GM12878 (cell line): ENCODE data around the gene CCDC17. TPM values are rescaled to one million over a fixed set of nuclear protein-coding genes. Genes with fewer than 3 reads are reported as not detected.

Source experiments
- ATAC-seq: fragments of 200-7000 bp; cut with Tn5 transposase; 3 replicates; pipeline ENCODE4 v1.9.1; 2020; ENCODE audit warnings: mild to moderate bottlenecking, moderate library complexity
- BruUV-seq: library from RNA; stranded (reverse); fragments of 400-500 nt; replicated peaks from 2 replicates; lab custom pipeline; 2021; lab: Mats Ljungman, UMichigan
- CTCF ChIA-PET: fragments of 300-600 bp; sonication (Branson Sonifier 250); formaldehyde crosslinking; extraction: SDS; loops from one replicate; lab custom pipeline; 2021; ENCODE audit warnings: inconsistent platforms; lab: Yijun Ruan, JAX
- POLR2A ChIA-PET: fragments of 350-600 bp; formaldehyde crosslinking; extraction: SDS; loops from one replicate; lab custom pipeline; 2021; ENCODE audit warnings: inconsistent platforms; lab: Charles Lee
- RAD21 ChIA-PET: fragments of 300-600 bp; sonication (Branson Sonifier 250); formaldehyde crosslinking; loops from one replicate; lab custom pipeline; 2023; ENCODE audit warnings: antibody characterized with exemption; ENCODE audit not compliant: unreplicated experiment; lab: Charles Lee
- SMC1A ChIA-PET: fragments of 300-600 bp; sonication (Branson Sonifier 250); formaldehyde crosslinking; loops from one replicate; lab custom pipeline; 2023; ENCODE audit not compliant: unreplicated experiment, uncharacterized antibody; lab: Charles Lee
- DNase-seq: peaks from one replicate; pipeline ENCODE4 v3.0.0-alpha.2; 2011; ENCODE audit warnings: low read depth, low spot score
- FAIRE-seq: peaks from 3 replicates; lab custom pipeline; 2011; peaks lifted over from hg19 to GRCh38; lab: Jason Lieb, UNC
- H2AFZ ChIP-seq: 2 replicates; pipeline ENCODE4 v1.6.0; 2011; ENCODE audit warnings: low read depth, low read length, control low read depth; ENCODE audit not compliant: control insufficient read depth
- H3K27ac ChIP-seq: 2 replicates; pipeline ENCODE4 v1.5.1; 2011; ENCODE audit warnings: control low read depth; ENCODE audit not compliant: control insufficient read depth, insufficient read depth
- H3K27me3 ChIP-seq, 2 experiments: replicated peaks in 1 of 2; 2 replicates each; pipeline versions ENCODE4 v1.6.0 to v1.6.1; 2011; ENCODE audit warnings: low read length in 1 of 2; ENCODE audit not compliant: control insufficient read depth in 2 of 2, insufficient read depth in 2 of 2
- H3K36me3 ChIP-seq, 2 experiments: 2 replicates each; pipeline ENCODE4 v1.5.1; 2011; ENCODE audit warnings: low read length in 1 of 2; ENCODE audit not compliant: control insufficient read depth in 2 of 2, insufficient read depth in 2 of 2
- H3K4me1 ChIP-seq: 2 replicates; pipeline ENCODE4 v1.6.1; 2011; ENCODE audit warnings: mild to moderate bottlenecking, low read length, moderate library complexity, mixed read lengths; ENCODE audit not compliant: control insufficient read depth, insufficient read depth
- H3K4me2 ChIP-seq: 2 replicates; pipeline ENCODE4 v1.6.0; 2011; ENCODE audit warnings: control low read depth; ENCODE audit not compliant: control insufficient read depth, insufficient read depth
- H3K4me3 ChIP-seq: fragments of 200-600 bp; sonication (generic); 2 replicates; pipeline ENCODE4 v1.5.1; 2016
- H3K79me2 ChIP-seq: 2 replicates; pipeline ENCODE4 v1.6.0; 2011; ENCODE audit warnings: low read length; ENCODE audit not compliant: control insufficient read depth, insufficient read depth
- H3K9ac ChIP-seq: 2 replicates; pipeline ENCODE4 v1.8.0; 2011; ENCODE audit warnings: low read length, control low read depth, mixed read lengths; ENCODE audit not compliant: control insufficient read depth, insufficient read depth
- H3K9me3 ChIP-seq: replicated peaks from 3 replicates; pipeline ENCODE4 v1.5.1; 2011; ENCODE audit warnings: mild to moderate bottlenecking, low read length; ENCODE audit not compliant: control insufficient read depth, insufficient read depth
- H4K20me1 ChIP-seq: 2 replicates; pipeline ENCODE4 v1.6.0; 2011; ENCODE audit not compliant: control insufficient read depth, insufficient read depth
- ASH2L ChIP-seq: fragments of 300-600, 200-600 bp; sonication (generic); IDR thresholded peaks from 2 replicates; pipeline ENCODE4 v1.6.1; 2017; ENCODE audit warnings: low read depth, mild to moderate bottlenecking, borderline replicate concordance
- ATF3 ChIP-seq: IDR thresholded peaks from 2 replicates; pipeline ENCODE4 v1.6.1; 2011; ENCODE audit warnings: low read depth, mild to moderate bottlenecking, low read length, moderate library complexity, borderline replicate concordance; ENCODE audit errors: extremely low read depth
- ESRRA ChIP-seq: IDR thresholded peaks from 2 replicates; pipeline ENCODE4 v1.6.1; 2012; ENCODE audit warnings: mild to moderate bottlenecking, low read length, improper control_type of control experiment
- GABPA ChIP-seq: IDR thresholded peaks from 2 replicates; pipeline ENCODE4 v1.6.1; 2014; ENCODE audit warnings: antibody characterized with exemption, low read depth, mild to moderate bottlenecking, inconsistent platforms
- JUNB ChIP-seq: IDR thresholded peaks from 2 replicates; pipeline ENCODE4 v1.6.1; 2016; ENCODE audit warnings: antibody characterized with exemption, mild to moderate bottlenecking
- JUND ChIP-seq: IDR thresholded peaks from 2 replicates; pipeline ENCODE4 v1.6.1; 2012; ENCODE audit warnings: low read depth, mild to moderate bottlenecking, low read length, improper control_type of control experiment, moderate library complexity
- PAX5 ChIP-seq: IDR thresholded peaks from 2 replicates; pipeline ENCODE4 v1.6.1; 2011; ENCODE audit warnings: low read depth, low read length, borderline replicate concordance
- RB1 ChIP-seq: fragments of 450-650 bp; formaldehyde crosslinking; IDR thresholded peaks from 2 replicates; pipeline ENCODE4 v1.6.1; 2017; ENCODE audit warnings: mild to moderate bottlenecking, borderline replicate concordance
- TARDBP ChIP-seq: IDR thresholded peaks from 2 replicates; pipeline ENCODE4 v1.6.1; 2016; ENCODE audit warnings: borderline replicate concordance
- WGBS: methylation state at CpG from one replicate; pipeline ENCODE4 v1.1.6; 2016; ENCODE audit warnings: low lambda C conversion rate; ENCODE audit not compliant: insufficient replicate concordance, insufficient coverage; ENCODE audit errors: missing lambda C conversion rate; 5-methylcytosine and 5-hydroxymethylcytosine counted together
- in situ Hi-C: fragments of 300-500 bp; cut with MboI; formaldehyde crosslinking; loops from 9 replicates; pipeline ENCODE4 v1.14.3; 2018; ENCODE audit warnings: mixed read lengths
- intact Hi-C: fragments of 100-400 bp; cut with micrococcal nuclease; formaldehyde crosslinking; loops from one replicate; pipeline ENCODE4 v1.14.2; 2022; ENCODE audit not compliant: unreplicated experiment
- polyA plus RNA-seq, 11 experiments: library from polyadenylated mRNA; depleted of rRNA in 4 of 11; unstranded in 6 of 11; stranded (reverse) in 5 of 11; fragments of >200 nt; fragmentation: Nextera tagmentation in 4 of 11; fragmentation: Illumina TruSeq in 1 of 11; extraction: Ambion mirVana in 4 of 11; extraction: Trizol in 1 of 11; gene quantifications; 1 replicate in 1 of 11; 2 replicates in 10 of 11; pipeline versions ENCODE4 v1.2.1 to v1.2.3, GENCODE V29; 2011 to 2016; ENCODE audit warnings: inconsistent platforms in 2 of 11, missing spikeins in 2 of 11, low read depth in 1 of 11
- small RNA-seq: library from RNA; depleted of rRNA; stranded (forward); fragments of <200 nt; gene quantifications from one replicate; pipeline ENCODE3, GENCODE V24; 2014
- total RNA-seq, 4 experiments: library from RNA; depleted of rRNA in 3 of 4; stranded (reverse); fragments of >200 nt in 3 of 4; fragmentation: Illumina TruSeq in 1 of 4; extraction: Trizol in 1 of 4; gene quantifications; 2 replicates each; pipeline versions ENCODE4 v1.2.1 to v1.2.3, GENCODE V29; 2013 to 2021

The CCDC17 gene
- total and polyA plus RNA-seq, 10 of the 15 experiments (the other 5 are each of a cell fraction or from before 2014, with no cell fraction given), result 0.15 to 1.9 (median 0.69) TPM

GRCh38 chr1:45570631-45571030 is 53.2 kb downstream of the CCDC17 start:
- TF ChIP-seq ATF3 (no peak), RB1 (no peak), ASH2L (no peak), PAX5 (no peak), JUNB (no peak), GABPA (no peak), ESRRA (no peak), JUND (no peak), TARDBP (no peak)
- TF ChIP-seq, all 136 proteins: peak for 0
- in situ Hi-C loops, result no loop called here
- SMC1A ChIA-PET, result interaction anchor here (0.6 to 8.7 kb wide), 19 partner anchors 12 to 309 kb away, joined by 3 to 114 read pairs (median 6); partner anchors contain the start of genes AKR1A1, CCDC163, MMACHC and PRDX1
- POLR2A ChIA-PET, result interaction anchor here (0.6 to 1.7 kb wide), 4 partner anchors 12 to 280 kb away, joined by 3 to 8 read pairs (median 4); no protein-coding TSS in a partner anchor
- Histone ChIP-seq H3K27ac (no peak overlapping the region), H3K27me3 (no peaks in the 10 kb centered on the region), H3K4me2 (no peak overlapping the region), H2AFZ (no peak overlapping the region), H3K36me3 (peaks cover 22% of the 10 kb centered on the region in 2 experiments; a peak in 3 of 4 replicates), H4K20me1 (no peaks in the 10 kb centered on the region), H3K4me3 (no peak overlapping the region), H3K9ac (no peak overlapping the region), H3K4me1 (no peaks in the 10 kb centered on the region), H3K9me3 (no peaks in the 10 kb centered on the region), H3K79me2 (no peaks in the 10 kb centered on the region)
- 58% methylated on average over 4 of the region's 4 CpGs for WGBS
- CTCF ChIA-PET, result interaction anchor here (0.7 to 11.0 kb wide), 24 partner anchors 11 to 556 kb away, joined by 3 to 212 read pairs (median 11); partner anchors contain the start of genes AKR1A1, CCDC163, GPBP1L1 and MMACHC
- RAD21 ChIA-PET, result interaction anchor here (0.6 to 6.6 kb wide), 10 partner anchors 10 to 230 kb away, joined by 3 to 58 read pairs (median 15); partner anchors contain the start of genes CCDC163, MMACHC, NASP and TESK2
- intact Hi-C loops, result loop anchor here (1.0 to 5.0 kb wide), 3 partner anchors 50 to 208 kb away; partner anchors contain the start of gene PRDX1
- FAIRE-seq (no peak), ATAC-seq (no peak), DNase-seq (no peak)
- BruUV-seq, result no TSS peak

Small RNA genes lying within 50 kb of the gene (small RNA-seq; reads per million reads assigned to genes)
- gene AL355480.1, result not detected
- gene AL355480.2, result not detected
- not detected for gene AL355480.3
- gene AL355480.4, result not detected

Other genes with a start within 250 kb of the CCDC17 start
Only the 7 nearest of the 10 such genes appear.
- gene CCDC163, start 124.0 kb downstream of the CCDC17 start, total RNA-seq (2014; rRNA removed), result 2.3 and 3.2 TPM in 2 replicates
- 2.0 and 2.1 TPM in 2 replicates for gene CCDC163, start 124.0 kb downstream of the CCDC17 start, total RNA-seq (2014; rRNA removed; fragmentation: Illumina TruSeq; extraction: Trizol)
- gene CCDC163, start 124.0 kb downstream of the CCDC17 start, total RNA-seq (2021), result 2.4 and 2.9 TPM in 2 replicates
- 2.6 and 3.2 TPM in 2 replicates for gene CCDC163, start 124.0 kb downstream of the CCDC17 start, polyA plus RNA-seq (2011; rRNA removed)
- 2.7 and 3.0 TPM in 2 replicates for gene CCDC163, start 124.0 kb downstream of the CCDC17 start, polyA plus RNA-seq (2014; fragmentation: Illumina TruSeq; extraction: Trizol)
- gene CCDC163, start 124.0 kb downstream of the CCDC17 start, polyA plus RNA-seq (2014; fragmentation: Nextera tagmentation; extraction: Ambion mirVana), result 1 to 10 TPM; 1.4 to 2.3 TPM
- gene CCDC163, start 124.0 kb downstream of the CCDC17 start, polyA plus RNA-seq (2014; rRNA removed), result 3.6 and 5.3 TPM in 2 replicates
- gene CCDC163, start 124.0 kb downstream of the CCDC17 start, polyA plus RNA-seq (2016; fragmentation: Nextera tagmentation; extraction: Ambion mirVana), result 1 to 10 TPM; 2.3 to 4.0 TPM
- gene MMACHC, start 123.8 kb downstream of the CCDC17 start, total RNA-seq (2014; rRNA removed), result 10.8 and 13.6 TPM in 2 replicates
- gene MMACHC, start 123.8 kb downstream of the CCDC17 start, total RNA-seq (2014; rRNA removed; fragmentation: Illumina TruSeq; extraction: Trizol), result 7.3 and 7.6 TPM in 2 replicates
- gene MMACHC, start 123.8 kb downstream of the CCDC17 start, total RNA-seq (2021), result 14.2 and 14.8 TPM in 2 replicates
- gene MMACHC, start 123.8 kb downstream of the CCDC17 start, polyA plus RNA-seq (2011; rRNA removed), result 5.6 and 6.8 TPM in 2 replicates
- gene MMACHC, start 123.8 kb downstream of the CCDC17 start, polyA plus RNA-seq (2014; fragmentation: Illumina TruSeq; extraction: Trizol), result 8.1 and 11.7 TPM in 2 replicates
- gene MMACHC, start 123.8 kb downstream of the CCDC17 start, polyA plus RNA-seq (2014; fragmentation: Nextera tagmentation; extraction: Ambion mirVana), result 1 to 10 TPM; 4.6 to 5.7 TPM
- gene MMACHC, start 123.8 kb downstream of the CCDC17 start, polyA plus RNA-seq (2014; rRNA removed), result 9.4 and 9.8 TPM in 2 replicates
- 10 to 100 TPM in 1 of 2 experiments, 1 to 10 TPM in 1; 10.0 to 12.3 TPM for gene MMACHC, start 123.8 kb downstream of the CCDC17 start, polyA plus RNA-seq (2016; fragmentation: Nextera tagmentation; extraction: Ambion mirVana)
- gene PRDX1, start 102.2 kb downstream of the CCDC17 start, total RNA-seq (2014; rRNA removed), result 822 and 988 TPM in 2 replicates
- 779 and 790 TPM in 2 replicates for gene PRDX1, start 102.2 kb downstream of the CCDC17 start, total RNA-seq (2014; rRNA removed; fragmentation: Illumina TruSeq; extraction: Trizol)
- 630 and 659 TPM in 2 replicates for gene PRDX1, start 102.2 kb downstream of the CCDC17 start, total RNA-seq (2021)
- 784 and 883 TPM in 2 replicates for gene PRDX1, start 102.2 kb downstream of the CCDC17 start, polyA plus RNA-seq (2011; rRNA removed)
- 752 and 883 TPM in 2 replicates for gene PRDX1, start 102.2 kb downstream of the CCDC17 start, polyA plus RNA-seq (2014; fragmentation: Illumina TruSeq; extraction: Trizol)
- 1,000 to 10,000 TPM; 1,264 to 1,775 TPM for gene PRDX1, start 102.2 kb downstream of the CCDC17 start, polyA plus RNA-seq (2014; fragmentation: Nextera tagmentation; extraction: Ambion mirVana)
- gene PRDX1, start 102.2 kb downstream of the CCDC17 start, polyA plus RNA-seq (2014; rRNA removed), result 763 and 801 TPM in 2 replicates
- 1,000 to 10,000 TPM; 1,223 to 1,315 TPM for gene PRDX1, start 102.2 kb downstream of the CCDC17 start, polyA plus RNA-seq (2016; fragmentation: Nextera tagmentation; extraction: Ambion mirVana)
- gene AKR1A1, start 73.2 kb downstream of the CCDC17 start, total RNA-seq (2014; rRNA removed), result 208 and 209 TPM in 2 replicates
- gene AKR1A1, start 73.2 kb downstream of the CCDC17 start, total RNA-seq (2014; rRNA removed; fragmentation: Illumina TruSeq; extraction: Trizol), result 187 and 189 TPM in 2 replicates
- gene AKR1A1, start 73.2 kb downstream of the CCDC17 start, total RNA-seq (2021), result 259 and 260 TPM in 2 replicates
- 243 and 335 TPM in 2 replicates for gene AKR1A1, start 73.2 kb downstream of the CCDC17 start, polyA plus RNA-seq (2011; rRNA removed)
- 182 and 222 TPM in 2 replicates for gene AKR1A1, start 73.2 kb downstream of the CCDC17 start, polyA plus RNA-seq (2014; fragmentation: Illumina TruSeq; extraction: Trizol)
- gene AKR1A1, start 73.2 kb downstream of the CCDC17 start, polyA plus RNA-seq (2014; fragmentation: Nextera tagmentation; extraction: Ambion mirVana), result 100 to 1,000 TPM; 199 to 200 TPM
- gene AKR1A1, start 73.2 kb downstream of the CCDC17 start, polyA plus RNA-seq (2014; rRNA removed), result 253 and 265 TPM in 2 replicates
- gene AKR1A1, start 73.2 kb downstream of the CCDC17 start, polyA plus RNA-seq (2016; fragmentation: Nextera tagmentation; extraction: Ambion mirVana), result 100 to 1,000 TPM; 309 to 334 TPM
- 177 and 183 TPM in 2 replicates for gene NASP, start 40.0 kb downstream of the CCDC17 start, total RNA-seq (2014; rRNA removed)
- 276 and 278 TPM in 2 replicates for gene NASP, start 40.0 kb downstream of the CCDC17 start, total RNA-seq (2014; rRNA removed; fragmentation: Illumina TruSeq; extraction: Trizol)
- 180 and 184 TPM in 2 replicates for gene NASP, start 40.0 kb downstream of the CCDC17 start, total RNA-seq (2021)
- gene NASP, start 40.0 kb downstream of the CCDC17 start, polyA plus RNA-seq (2011; rRNA removed), result 187 and 191 TPM in 2 replicates
- 321 and 355 TPM in 2 replicates for gene NASP, start 40.0 kb downstream of the CCDC17 start, polyA plus RNA-seq (2014; fragmentation: Illumina TruSeq; extraction: Trizol)
- 100 to 1,000 TPM; 111 to 175 TPM for gene NASP, start 40.0 kb downstream of the CCDC17 start, polyA plus RNA-seq (2014; fragmentation: Nextera tagmentation; extraction: Ambion mirVana)
- 195 and 220 TPM in 2 replicates for gene NASP, start 40.0 kb downstream of the CCDC17 start, polyA plus RNA-seq (2014; rRNA removed)
- gene NASP, start 40.0 kb downstream of the CCDC17 start, polyA plus RNA-seq (2016; fragmentation: Nextera tagmentation; extraction: Ambion mirVana), result 100 to 1,000 TPM; 234 to 238 TPM
- gene GPBP1L1, start 62.5 kb upstream of the CCDC17 start, total RNA-seq (2014; rRNA removed), result 76.2 and 85.0 TPM in 2 replicates
- 91.3 and 91.6 TPM in 2 replicates for gene GPBP1L1, start 62.5 kb upstream of the CCDC17 start, total RNA-seq (2014; rRNA removed; fragmentation: Illumina TruSeq; extraction: Trizol)
- gene GPBP1L1, start 62.5 kb upstream of the CCDC17 start, total RNA-seq (2021), result 78.9 and 80.5 TPM in 2 replicates
- gene GPBP1L1, start 62.5 kb upstream of the CCDC17 start, polyA plus RNA-seq (2011; rRNA removed), result 81.9 and 123 TPM in 2 replicates
- 85.5 and 122 TPM in 2 replicates for gene GPBP1L1, start 62.5 kb upstream of the CCDC17 start, polyA plus RNA-seq (2014; fragmentation: Illumina TruSeq; extraction: Trizol)
- gene GPBP1L1, start 62.5 kb upstream of the CCDC17 start, polyA plus RNA-seq (2014; fragmentation: Nextera tagmentation; extraction: Ambion mirVana), result 10 to 100 TPM; 37.3 to 44.0 TPM
- gene GPBP1L1, start 62.5 kb upstream of the CCDC17 start, polyA plus RNA-seq (2014; rRNA removed), result 42.9 and 51.1 TPM in 2 replicates
- 10 to 100 TPM; 83.6 to 85.6 TPM for gene GPBP1L1, start 62.5 kb upstream of the CCDC17 start, polyA plus RNA-seq (2016; fragmentation: Nextera tagmentation; extraction: Ambion mirVana)
- gene TMEM69, start 64.1 kb upstream of the CCDC17 start, total RNA-seq (2014; rRNA removed), result 84.3 and 86.6 TPM in 2 replicates
- 58.5 and 60.6 TPM in 2 replicates for gene TMEM69, start 64.1 kb upstream of the CCDC17 start, total RNA-seq (2014; rRNA removed; fragmentation: Illumina TruSeq; extraction: Trizol)
- 39.8 and 47.2 TPM in 2 replicates for gene TMEM69, start 64.1 kb upstream of the CCDC17 start, total RNA-seq (2021)
- 162 and 176 TPM in 2 replicates for gene TMEM69, start 64.1 kb upstream of the CCDC17 start, polyA plus RNA-seq (2011; rRNA removed)
- 91.0 and 111 TPM in 2 replicates for gene TMEM69, start 64.1 kb upstream of the CCDC17 start, polyA plus RNA-seq (2014; fragmentation: Illumina TruSeq; extraction: Trizol)
- gene TMEM69, start 64.1 kb upstream of the CCDC17 start, polyA plus RNA-seq (2014; fragmentation: Nextera tagmentation; extraction: Ambion mirVana), result 10 to 100 TPM; 44.6 to 97.5 TPM
- gene TMEM69, start 64.1 kb upstream of the CCDC17 start, polyA plus RNA-seq (2014; rRNA removed), result 58.0 and 65.3 TPM in 2 replicates
- 100 to 1,000 TPM; 106 TPM for gene TMEM69, start 64.1 kb upstream of the CCDC17 start, polyA plus RNA-seq (2016; fragmentation: Nextera tagmentation; extraction: Ambion mirVana)